ENCODE data around the gene FBXL15. TPM values are rescaled to one million over a fixed set of nuclear protein-coding genes. Genes with fewer than 3 reads are reported as not detected.

Gene FBXL15
- total and polyA plus RNA-seq, 2 of the 13 experiments (the other 11 are each of a cell fraction or from before 2014, with no cell fraction given) = 4.3 to 8.3 TPM

- TF ChIP-seq TP53 (CRISPR knock-in tag; conservative IDR thresholded peaks at IDR 0.05) (no peak), PRDM15 (CRISPR knock-in tag; IDR thresholded peaks at IDR 0.05) (no peak; the same call in 1 of the 2 replicates), ZBTB33 (CRISPR knock-in tag; IDR thresholded peaks at IDR 0.05) (no peak), ZNF136 (CRISPR knock-in tag; IDR thresholded peaks at IDR 0.05; ENCODE audit: low read depth) (no peak), ATF2 (CRISPR knock-in tag; IDR thresholded peaks at IDR 0.05) (no peak), ZNF513 (CRISPR knock-in tag; conservative IDR thresholded peaks at IDR 0.05) (no peak), ZNF776 (CRISPR knock-in tag; IDR thresholded peaks at IDR 0.05) (peak; percentile 67; the same call in 1 of the 2 replicates), ZNF790 (CRISPR knock-in tag; IDR thresholded peaks at IDR 0.05; ENCODE audit: borderline replicate concordance) (no peak), ZZZ3 (CRISPR knock-in tag; IDR thresholded peaks at IDR 0.05; ENCODE audit: borderline replicate concordance) (no peak), TCF7L2 (IDR thresholded peaks at IDR 0.05; ENCODE audit: low read depth, low read length) (no peak), ZNF160 (CRISPR knock-in tag; IDR thresholded peaks at IDR 0.05) (no peak), ZNF850 (CRISPR knock-in tag; conservative IDR thresholded peaks at IDR 0.05) (no peak), MAFG (CRISPR knock-in tag; IDR thresholded peaks at IDR 0.05) (no peak), ARID5B (CRISPR knock-in tag; IDR thresholded peaks at IDR 0.05) (no peak), SIX1 (CRISPR knock-in tag; IDR thresholded peaks at IDR 0.05; ENCODE audit: borderline replicate concordance) (no peak)
Observed at GRCh38 chr10:102419269-102420180, 1.1 kb upstream of the FBXL15 start (continued).

All from HepG2 (cell line).